ENCODE measurements around the gene RBM14.
A peak's percentile ranks its signal among the peaks of the same experiment; 100 is the strongest.
"Not testable (repeated sequence)": the region's sequence is repeated elsewhere in the genome, so short reads cannot be mapped to it uniquely, and the experiment has no call there.

The RBM14 gene

GRCh38 chr11:66638177-66639065 is 22.0 kb downstream of the RBM14 start, which contains the start of gene RBM4:
RBM4 (plus strand) TSS chr11:66638703; CDS start chr11:66639712, 1,009 bp downstream.
- DNase-seq = peak; percentile 93 to 95

- no peak for DNase-seq
These were observed 22.8 kb downstream of the RBM14 start for GRCh38 chr11:66639066-66639813.

- not testable (repeated sequence) for DNase-seq
These were observed 23.4 kb downstream of the RBM14 start for GRCh38 chr11:66639814-66640340.

DNA sequence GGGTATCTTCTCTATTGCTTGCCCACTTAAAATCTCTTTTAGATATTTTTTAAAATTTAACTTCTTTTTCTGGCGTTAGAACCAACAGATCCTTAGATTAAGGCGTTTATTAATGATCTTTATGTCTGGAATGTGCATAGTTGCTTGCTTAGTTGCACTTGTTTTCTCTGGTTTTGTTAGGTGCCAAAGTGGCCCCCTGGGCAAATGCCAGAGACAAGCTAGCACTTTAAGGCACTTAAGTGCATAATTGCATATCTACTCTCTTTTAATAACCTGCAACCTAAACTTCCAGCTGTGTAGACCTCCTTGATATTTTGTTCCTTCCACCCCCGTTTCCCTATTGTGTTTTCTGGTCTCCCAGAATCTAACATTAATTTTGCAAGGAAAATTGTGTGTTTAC is 25.4 kb downstream of the RBM14 start:
- DNase-seq = no peak

- DNase-seq = no peak
These were observed 27.5 kb downstream of the RBM14 start for GRCh38 chr11:66643745-66644437.

DNA sequence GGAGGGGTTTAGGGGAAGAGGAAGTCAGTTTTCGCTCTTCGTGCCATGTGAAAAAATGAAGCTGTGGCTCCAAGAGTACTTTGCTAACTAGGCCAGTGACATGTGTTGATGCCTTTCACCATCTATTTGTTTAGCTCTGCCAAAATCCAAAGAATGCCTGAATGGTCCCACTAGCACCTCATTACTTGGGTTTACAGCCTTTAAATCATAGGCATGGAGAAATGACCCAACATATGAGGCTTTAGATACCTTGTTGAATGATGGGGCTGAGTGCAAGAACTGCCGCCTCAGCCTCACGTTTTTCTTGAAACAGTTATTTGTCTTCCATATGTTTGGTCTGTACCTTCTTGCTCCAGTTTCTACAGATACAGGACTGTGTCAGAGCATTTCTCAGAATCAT is 30.4 kb downstream of the RBM14 start:
- DNase-seq = no peak

DNA sequence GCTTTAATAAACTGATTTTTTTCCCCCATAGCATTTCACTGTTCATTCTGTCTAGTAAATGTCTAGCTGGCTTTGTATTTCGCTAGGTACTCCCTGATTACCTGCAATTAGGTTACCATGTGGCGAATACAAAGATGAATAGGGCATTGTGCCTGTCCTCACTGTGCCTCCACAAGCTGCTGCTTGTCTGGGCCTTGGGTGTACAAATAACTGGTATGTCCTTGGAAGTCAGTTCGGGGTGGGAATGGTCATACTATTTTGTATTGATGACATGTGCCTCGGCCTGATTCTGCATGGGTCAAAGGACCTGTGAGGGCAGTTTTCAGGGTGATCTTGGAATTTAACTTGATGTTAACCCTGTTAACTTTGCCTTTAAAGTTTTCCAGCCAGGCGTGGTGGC is 33.5 kb downstream of the RBM14 start:
- DNase-seq = no peak

DNA sequence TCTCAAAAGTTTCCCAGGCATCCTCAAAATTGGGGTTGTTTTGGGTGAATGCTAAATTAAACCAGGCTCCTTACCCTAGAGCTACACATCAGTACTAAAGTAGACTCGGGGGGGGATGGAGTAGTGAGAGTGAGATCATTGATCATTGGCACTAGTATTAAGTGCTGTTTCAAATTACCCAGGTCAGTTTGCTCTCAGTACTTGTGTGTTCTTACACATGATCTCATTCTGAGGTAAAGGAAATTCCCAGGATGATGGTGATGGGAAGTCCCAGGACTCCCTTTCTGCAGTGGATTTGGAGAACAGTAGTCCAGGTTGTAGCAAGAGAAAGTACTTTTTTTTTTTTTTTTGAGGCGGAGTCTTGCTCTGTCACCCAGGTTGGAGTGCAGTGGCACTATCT is 34.6 kb downstream of the RBM14 start:
- no peak for DNase-seq

DNA sequence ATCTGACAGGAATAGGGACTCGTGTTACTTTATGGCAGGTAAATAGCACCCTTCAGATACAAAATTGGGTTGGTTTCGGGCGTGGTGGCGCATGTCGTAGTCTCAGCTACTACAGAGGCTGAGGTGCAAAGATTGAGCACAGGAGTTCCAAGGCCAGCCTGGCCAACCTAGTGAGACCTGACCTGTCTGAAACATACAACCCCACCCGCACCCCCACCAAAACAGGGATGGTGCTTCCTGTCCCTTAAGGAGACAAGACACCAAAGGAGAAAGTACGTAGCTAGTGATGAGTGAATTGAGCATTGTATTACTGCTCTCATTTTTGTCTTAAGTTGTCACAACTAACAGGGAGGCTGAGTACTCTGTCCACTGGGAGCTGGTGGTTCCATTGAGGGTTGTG is 36.2 kb downstream of the RBM14 start:
- no peak for DNase-seq

GRCh38 chr11:66653123-66653522 is 36.7 kb downstream of the RBM14 start:
- DNase-seq = no peak

- DNase-seq = no peak
These were observed 43.3 kb downstream of the RBM14 start for GRCh38 chr11:66659763-66660162.

DNA sequence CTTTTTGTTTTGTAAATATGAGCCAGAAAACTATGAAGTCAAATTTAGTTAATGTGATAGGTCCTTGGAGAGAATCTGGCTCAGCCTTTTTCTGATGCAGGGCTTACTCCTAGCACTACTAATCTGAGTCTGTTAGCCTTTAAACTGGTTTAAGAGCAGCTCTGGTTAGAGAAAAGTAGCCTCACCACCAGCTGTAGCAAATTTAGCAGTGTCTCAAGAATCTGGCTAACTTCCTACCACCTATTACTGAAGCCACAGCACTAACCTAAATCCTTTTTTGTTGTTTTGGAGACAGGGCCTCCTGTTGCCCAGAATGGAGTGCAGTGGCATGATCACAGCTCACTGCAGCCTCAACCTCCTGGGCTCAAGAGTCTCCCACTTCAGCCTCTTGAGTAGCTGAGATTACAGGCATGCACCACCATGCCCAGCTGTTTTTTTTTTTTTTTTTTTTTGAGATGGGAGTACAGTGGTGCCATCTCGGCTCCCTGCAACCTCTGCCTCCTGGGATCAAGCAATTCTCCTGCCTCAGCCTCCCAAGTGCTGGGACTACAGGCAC is 47.4 kb downstream of the RBM14 start:
- no peak for DNase-seq

DNA sequence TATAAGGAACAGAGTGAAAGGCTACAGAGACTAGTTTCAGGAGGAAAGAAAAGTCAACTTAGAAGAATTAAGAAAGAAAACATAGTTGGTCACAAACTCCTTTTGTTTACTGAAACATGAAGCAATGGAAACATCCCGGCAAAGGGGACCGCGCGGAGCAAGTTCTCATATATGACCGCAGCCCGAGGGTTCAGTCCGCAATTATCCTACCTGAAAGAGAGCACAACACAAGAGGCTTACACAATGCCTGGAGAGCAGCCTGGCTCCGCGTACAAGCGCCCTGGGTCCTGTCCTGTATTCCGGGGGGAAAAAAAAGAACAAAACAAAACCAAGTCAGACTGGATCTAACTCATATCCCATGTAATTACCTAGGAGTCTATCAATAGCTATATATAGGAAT is 48.9 kb downstream of the RBM14 start:
- DNase-seq = no peak

- no peak for DNase-seq
These were observed 54.4 kb downstream of the RBM14 start for GRCh38 chr11:66670816-66671215.

DNA sequence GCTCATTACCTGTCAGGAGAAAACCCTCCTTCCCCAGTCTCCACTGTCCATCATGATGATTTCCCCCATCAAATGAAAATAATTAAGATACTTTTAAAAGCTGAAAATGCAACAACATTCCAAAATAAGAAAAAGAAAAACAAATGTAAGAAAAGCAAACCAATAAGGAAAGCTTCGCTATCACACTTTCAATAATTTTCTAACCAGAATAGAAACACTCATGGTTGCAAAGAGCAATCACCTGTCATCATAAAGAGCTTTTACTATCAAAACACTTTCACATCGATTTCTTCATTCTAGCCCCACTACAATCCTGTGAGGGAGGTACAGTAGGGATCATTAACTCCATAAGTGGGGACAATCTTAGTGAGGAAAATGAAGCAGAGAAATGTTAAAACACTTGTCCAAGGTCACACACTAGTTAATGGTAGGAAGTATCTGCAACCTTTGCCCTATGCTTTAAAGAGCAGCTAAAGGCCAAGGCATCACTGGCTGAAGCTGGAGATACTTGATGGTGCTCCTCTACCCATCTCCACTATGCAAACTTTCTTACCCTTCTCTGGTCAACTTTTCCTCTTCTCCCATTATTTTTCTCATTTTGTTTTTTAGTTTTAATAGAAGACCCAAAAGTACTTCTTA is 58.7 kb downstream of the RBM14 start:
- no peak for DNase-seq

DNA sequence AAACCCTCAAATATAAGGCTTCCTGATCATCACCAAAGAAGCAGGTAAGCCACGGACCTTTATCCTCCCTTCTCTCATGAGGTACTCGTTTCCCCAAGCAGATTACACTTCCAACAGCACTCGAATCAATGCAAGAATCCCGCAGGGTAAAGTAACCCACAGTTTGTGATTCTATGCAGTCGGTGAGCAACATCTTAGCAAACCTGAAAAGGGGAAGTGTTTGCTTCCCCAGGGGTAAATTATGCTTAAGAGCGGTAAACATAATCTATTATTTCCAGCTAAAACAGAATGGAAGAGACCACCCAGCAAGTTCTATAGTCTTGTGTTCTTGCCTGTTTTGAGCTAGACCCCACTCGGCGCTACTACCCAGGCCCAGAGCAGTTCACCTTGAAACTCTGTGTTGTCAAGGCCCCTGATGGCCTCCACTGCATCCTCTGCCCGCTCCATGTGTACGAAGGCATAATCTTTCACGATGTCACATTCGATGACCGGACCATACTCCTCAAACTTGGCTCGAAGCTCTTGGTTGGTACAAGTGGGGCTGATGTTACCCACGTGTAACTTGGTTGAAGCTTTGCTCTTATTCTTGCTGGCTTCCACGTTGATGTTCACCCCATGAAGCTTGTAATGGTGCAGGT is 60.0 kb downstream of the RBM14 start:
- DNase-seq = no peak

Measured in activated CD4-positive, alpha-beta T cell treated with anti-CD3 and anti-CD28 coated beads, Interleukin-2, amount 50 U/mL, for 4 hours (primary cell).